NCI-H460 (cell line): ENCODE results near the gene ANKRD66. TPM values are rescaled to one million over a fixed set of nuclear protein-coding genes. Genes with fewer than 3 reads are reported as not detected.

ENCODE experiments used
- DNase-seq: peaks from one replicate; pipeline ENCODE4 v3.0.0-alpha.2; 2016; ENCODE audit warnings: low read depth; ENCODE audit errors: extremely low read depth
- total RNA-seq: library from RNA; depleted of rRNA; stranded (reverse); fragments of >200 nt; shearing (Covaris generic); gene quantifications from 2 replicates; pipeline ENCODE4 v1.2.3, GENCODE V29; 2014; rRNA removed

Gene ANKRD66
- total RNA-seq, 1 experiment from 2014 or later, result not detected

GRCh38 chr6:46789434-46790354, 43.0 kb downstream of the ANKRD66 start:
- DNase-seq, result no peak

- DNase-seq, result no peak
These were observed 43.7 kb downstream of the ANKRD66 start for GRCh38 chr6:46790355-46790874.

DNA sequence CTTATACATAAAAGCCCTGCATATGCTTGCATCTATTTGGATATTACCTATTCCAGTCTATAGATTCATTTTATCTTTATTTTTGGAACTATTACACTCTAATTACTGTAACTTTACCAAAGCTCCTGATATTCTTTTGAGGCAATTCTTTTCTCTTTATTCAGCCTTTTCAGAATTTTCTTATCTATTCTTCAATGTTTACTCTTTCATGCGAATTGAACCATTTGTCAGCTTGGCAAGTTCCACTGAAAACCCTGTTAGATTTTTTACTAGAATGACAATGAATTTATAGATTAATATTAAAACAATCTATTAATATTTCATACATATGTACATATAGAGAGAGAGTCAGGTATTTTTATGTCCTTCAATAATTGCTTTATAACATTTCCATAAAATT, 45.9 kb downstream of the ANKRD66 start:
- no peak for DNase-seq

DNA sequence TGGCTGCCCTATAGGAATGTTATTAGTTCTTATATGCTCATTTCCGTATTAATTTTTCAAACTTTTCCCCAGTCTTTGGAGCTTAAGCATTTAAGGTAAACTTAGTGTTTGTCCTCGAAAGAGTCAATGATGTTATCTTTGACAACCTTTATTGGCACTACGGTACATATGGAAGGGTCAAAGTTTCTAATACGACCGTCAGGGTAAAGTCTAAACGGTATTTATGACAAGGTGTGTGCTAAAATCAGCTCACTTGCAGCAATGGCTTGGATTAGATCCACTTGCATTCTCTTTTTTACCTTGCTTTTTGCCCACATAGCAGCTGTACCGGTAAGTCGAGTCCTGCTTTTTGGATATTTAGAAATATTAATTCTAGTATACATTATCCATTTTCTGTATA, 46.4 kb downstream of the ANKRD66 start, which contains the start of gene MEP1A:
Gene MEP1A (plus strand): TSS at position 252 of the 400 bp plus-strand sequence. CDS start 10 bp downstream, at position 262.
- DNase-seq, result no peak

GRCh38 chr6:46794068-46794467, 47.3 kb downstream of the ANKRD66 start:
- DNase-seq, result no peak

DNA sequence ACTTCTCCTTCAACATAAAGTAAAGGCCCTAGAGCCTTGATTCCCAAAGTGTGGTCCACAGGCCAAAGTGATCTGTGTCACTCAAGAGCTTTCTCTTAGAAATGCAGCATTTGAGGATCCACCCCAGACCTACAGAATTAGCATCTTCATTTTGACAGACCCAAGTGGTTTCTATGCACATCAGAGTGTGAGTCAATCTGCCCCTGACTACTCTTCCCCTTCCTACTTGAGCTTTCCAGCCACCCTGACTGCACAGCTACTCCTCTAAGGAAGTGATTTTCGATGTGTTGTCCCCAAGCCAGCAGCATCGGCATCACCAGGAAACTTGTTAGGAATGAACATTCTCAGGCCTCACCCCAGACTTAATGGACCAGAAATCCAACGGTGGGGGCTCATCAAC, 49.1 kb downstream of the ANKRD66 start:
- DNase-seq, result no peak

DNA sequence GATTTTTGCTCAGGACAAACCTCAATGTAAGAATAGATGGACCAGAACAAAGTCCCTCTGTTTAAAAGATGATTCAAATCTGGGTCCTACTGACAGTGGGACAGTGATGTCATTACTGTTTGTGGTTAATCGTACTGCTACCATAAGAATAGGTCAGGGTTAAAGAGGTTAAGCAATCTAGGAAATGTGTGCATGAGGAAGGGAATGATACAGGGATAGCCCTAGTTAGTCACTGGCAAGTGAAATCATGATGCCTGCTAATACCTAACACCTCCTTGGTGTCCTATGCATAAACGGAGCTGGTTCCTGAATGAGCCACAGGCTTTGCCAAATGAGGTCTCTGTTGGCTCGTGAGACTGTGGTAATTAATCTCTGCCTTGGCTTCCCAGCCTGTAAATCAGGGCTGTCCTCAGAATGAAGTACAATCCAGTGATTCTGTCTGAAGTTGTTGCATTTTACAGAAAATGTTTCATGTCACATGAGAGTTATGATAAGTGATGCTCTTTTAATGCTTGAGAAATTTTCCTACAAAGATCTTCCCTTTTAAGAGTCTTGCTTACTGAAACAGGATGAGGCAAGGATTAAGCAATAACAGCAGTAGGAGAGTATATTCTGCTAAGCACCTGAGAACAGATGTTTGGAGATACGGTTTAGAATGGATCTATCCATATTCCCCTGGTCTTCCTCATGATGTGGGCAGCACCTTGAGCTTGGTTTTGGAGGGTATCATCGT, 50.3 kb downstream of the ANKRD66 start:
- no peak for DNase-seq

- no peak for DNase-seq
These were observed 52.9 kb downstream of the ANKRD66 start for GRCh38 chr6:46799657-46800056.

GRCh38 chr6:46808806-46809205, 62.1 kb downstream of the ANKRD66 start:
- DNase-seq, result no peak

Other genes with a start within 250 kb of the ANKRD66 start
- gene CYP39A1, start 94.1 kb upstream of the ANKRD66 start, total RNA-seq, result 9.1 and 10.6 TPM in 2 replicates
- 8.8 and 22.6 TPM in 2 replicates for gene SLC25A27, start 94.0 kb upstream of the ANKRD66 start, total RNA-seq
- gene TDRD6, start 59.0 kb upstream of the ANKRD66 start, total RNA-seq, result 0.25 and 0.35 TPM in 2 replicates
- 7.9 and 10.6 TPM in 2 replicates for gene PLA2G7, start 11.6 kb upstream of the ANKRD66 start, total RNA-seq
- not detected in 2 replicates for gene MEP1A, start 46.5 kb downstream of the ANKRD66 start, total RNA-seq
- gene ADGRF5, start 175.0 kb downstream of the ANKRD66 start, total RNA-seq, result 0.05 TPM in 1 of 2 replicates, not detected in the other